NT2/D1 (cell line): ENCODE data around the gene COLEC11.

Source experiments
- DNase-seq: peaks from one replicate; pipeline ENCODE4 v3.0.0-alpha.2; 2011; ENCODE audit warnings: low read depth, low spot score
- H3K27me3 ChIP-seq: 2 replicates; pipeline ENCODE4 v1.6.0; 2011; ENCODE audit warnings: mild to moderate bottlenecking; ENCODE audit not compliant: insufficient read length, insufficient read depth
- H3K36me3 ChIP-seq: 2 replicates; pipeline ENCODE4 v1.6.1; 2011; ENCODE audit warnings: mild to moderate bottlenecking, low read length, mixed read lengths; ENCODE audit not compliant: insufficient read depth, insufficient read length
- H3K4me1 ChIP-seq: 2 replicates; pipeline ENCODE4 v1.5.1; 2011; ENCODE audit not compliant: insufficient read depth, insufficient read length
- H3K4me3 ChIP-seq: 2 replicates; pipeline ENCODE4 v1.5.1; 2011; ENCODE audit warnings: low read depth; ENCODE audit not compliant: insufficient read length
- H3K9ac ChIP-seq: 2 replicates; pipeline ENCODE4 v1.6.0; 2011; ENCODE audit warnings: low read depth; ENCODE audit not compliant: insufficient read length
- H3K9me3 ChIP-seq: 2 replicates; pipeline ENCODE4 v1.5.1; 2011; ENCODE audit warnings: mild to moderate bottlenecking, low read length; ENCODE audit not compliant: insufficient read depth
- SUZ12 ChIP-seq: IDR thresholded peaks from 2 replicates; pipeline ENCODE4 v1.6.1; 2011; ENCODE audit not compliant: insufficient read length, insufficient read depth; ENCODE audit errors: extremely low read depth
- YY1 ChIP-seq: IDR thresholded peaks from 2 replicates; pipeline ENCODE4 v1.6.1; 2011; ENCODE audit not compliant: insufficient read length, insufficient read depth
- ZNF274 ChIP-seq: IDR thresholded peaks from 2 replicates; pipeline ENCODE4 v1.6.1; 2011; ENCODE audit warnings: mild to moderate bottlenecking, low read depth, low read length

COLEC11 gene

DNA sequence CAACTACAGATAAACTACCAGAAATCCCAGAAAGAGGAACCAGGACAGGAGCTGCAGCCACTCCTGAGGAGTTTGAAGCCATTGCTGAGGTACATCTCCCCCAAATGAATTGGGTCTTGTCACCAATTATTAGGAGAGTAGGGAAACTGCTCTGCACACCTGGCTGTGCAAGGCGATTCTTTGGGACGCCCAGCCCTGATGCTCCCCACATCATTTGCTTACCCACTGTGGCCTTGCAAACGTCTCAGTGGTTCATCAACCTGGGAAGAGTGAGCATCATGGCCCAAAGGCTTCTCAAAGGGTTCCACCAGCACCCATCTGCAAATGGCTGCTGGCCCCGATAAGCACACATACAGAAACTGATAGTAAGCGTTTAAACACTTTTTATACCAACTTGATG is 86.7 kb downstream of the COLEC11 start:
- H3K9me3 ChIP-seq = no peaks in the 10 kb centered on the region
- H3K27me3 ChIP-seq = no peaks in the 10 kb centered on the region
- no peak overlapping the region for H3K9ac ChIP-seq
- no peak overlapping the region for H3K4me3 ChIP-seq
- no peaks in the 10 kb centered on the region for H3K36me3 ChIP-seq
- TF ChIP-seq ZNF274 (no peak), SUZ12 (no peak), YY1 (no peak)
- no peak for DNase-seq
- H3K4me1 ChIP-seq = no peaks in the 10 kb centered on the region

- H3K4me1 ChIP-seq = no peaks in the 10 kb centered on the region
- H3K36me3 ChIP-seq = no peaks in the 10 kb centered on the region
- no peaks in the 10 kb centered on the region for H3K9me3 ChIP-seq
- H3K27me3 ChIP-seq = no peaks in the 10 kb centered on the region
- no peak overlapping the region for H3K9ac ChIP-seq
- TF ChIP-seq YY1 (no peak), SUZ12 (no peak), ZNF274 (no peak)
- H3K4me3 ChIP-seq = no peak overlapping the region
- no peak for DNase-seq
These were observed 87.9 kb downstream of the COLEC11 start for GRCh38 chr2:3682811-3683210.

- Histone ChIP-seq H3K4me3 (no peak overlapping the region), H3K27me3 (no peaks in the 10 kb centered on the region), H3K36me3 (no peaks in the 10 kb centered on the region), H3K9me3 (no peaks in the 10 kb centered on the region; the same call in 1 of the 2 replicates), H3K9ac (no peak overlapping the region), H3K4me1 (no peaks in the 10 kb centered on the region)
- no peak for DNase-seq
- TF ChIP-seq YY1 (no peak), SUZ12 (no peak), ZNF274 (no peak)
These were observed 89.0 kb downstream of the COLEC11 start for GRCh38 chr2:3683748-3684454.

DNA sequence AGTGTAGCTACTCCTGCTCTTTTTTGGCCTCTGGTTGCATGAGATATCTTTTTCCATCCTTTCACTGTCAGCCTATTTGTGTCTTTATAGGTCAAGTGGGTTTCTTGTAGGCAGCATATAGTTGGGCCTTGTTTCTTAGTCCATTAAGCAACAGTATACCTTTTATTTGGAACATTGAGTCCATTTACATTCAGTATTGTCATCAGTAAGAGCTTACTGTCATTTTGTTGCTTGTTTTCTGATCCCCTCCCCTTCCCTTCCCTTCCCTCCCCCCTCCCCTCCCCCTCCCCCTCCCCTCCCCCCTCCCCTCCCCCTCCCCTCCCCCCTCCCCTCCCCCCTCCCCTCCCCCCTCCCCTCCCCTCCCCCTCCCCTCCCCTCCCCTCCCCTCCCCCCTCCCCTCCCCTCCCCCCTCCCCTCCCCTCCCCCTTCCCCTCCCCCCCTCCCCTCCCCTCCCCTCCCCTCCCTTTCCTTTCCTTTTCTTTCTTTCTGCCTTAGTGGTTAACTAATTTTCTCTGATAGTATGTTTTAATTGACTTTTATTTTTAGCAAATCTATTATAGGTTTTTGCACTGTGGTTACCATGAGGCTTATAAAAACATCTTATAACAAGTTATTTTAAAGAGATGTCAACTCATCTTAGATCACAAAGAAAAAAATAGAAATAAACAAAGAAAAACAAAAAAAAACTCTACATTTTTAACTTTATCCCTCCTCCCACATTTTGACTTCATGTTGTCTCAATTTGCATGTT is 95.3 kb downstream of the COLEC11 start:
- no peaks in the 10 kb centered on the region for H3K27me3 ChIP-seq
- TF ChIP-seq SUZ12 (no peak), ZNF274 (no peak), YY1 (no peak)
- H3K4me3 ChIP-seq = no peak overlapping the region
- no peaks in the 10 kb centered on the region for H3K4me1 ChIP-seq
- no peaks in the 10 kb centered on the region; the same call in 1 of the 2 replicates for H3K9me3 ChIP-seq
- no peak overlapping the region for H3K9ac ChIP-seq
- H3K36me3 ChIP-seq = no peaks in the 10 kb centered on the region
- no peak for DNase-seq

DNA sequence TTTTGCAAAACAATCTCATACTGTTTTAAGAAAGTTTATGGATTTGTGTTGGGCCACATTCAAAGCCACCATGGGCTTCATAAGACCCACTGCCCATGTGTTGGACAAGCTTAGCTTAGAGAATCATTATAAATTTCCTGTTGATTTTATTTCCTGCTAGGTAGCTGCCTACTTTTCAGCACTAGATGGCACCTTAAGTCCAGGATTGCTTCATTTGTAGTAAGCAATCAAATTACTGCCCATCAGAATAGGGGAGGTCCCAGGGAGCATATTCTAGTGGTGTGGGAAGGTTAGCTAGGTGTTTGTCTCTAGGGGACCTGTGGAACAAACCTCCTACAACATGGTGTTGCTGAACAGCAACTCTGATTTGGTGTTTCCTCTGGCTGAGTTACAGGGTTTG is 97.5 kb downstream of the COLEC11 start:
- Histone ChIP-seq H3K36me3 (no peaks in the 10 kb centered on the region), H3K27me3 (no peaks in the 10 kb centered on the region), H3K9me3 (no peaks in the 10 kb centered on the region; the same call in 1 of the 2 replicates), H3K4me3 (no peak overlapping the region), H3K4me1 (no peaks in the 10 kb centered on the region), H3K9ac (no peak overlapping the region)
- TF ChIP-seq YY1 (no peak), ZNF274 (no peak), SUZ12 (no peak)
- DNase-seq = peak; percentile 30
